IPS DF 6.9 (cell line): ENCODE measurements around the gene ZBTB49.

Experiments used
- DNase-seq: peaks from one replicate; pipeline ENCODE4 v3.0.0-alpha.2; 2013; ENCODE audit warnings: low read depth, low spot score
- H3K27ac ChIP-seq: one replicate; pipeline ENCODE4 v1.5.1; 2013; ENCODE audit warnings: low read length, control low read depth
- H3K27me3 ChIP-seq: 2 replicates; pipeline ENCODE4 v1.6.1; 2013; ENCODE audit warnings: mild to moderate bottlenecking, low read length; ENCODE audit not compliant: control insufficient read depth, insufficient read depth
- H3K36me3 ChIP-seq: 2 replicates; pipeline ENCODE4 v1.6.1; 2013; ENCODE audit warnings: low read length; ENCODE audit not compliant: control insufficient read depth, insufficient read depth
- H3K4me1 ChIP-seq: 2 replicates; pipeline ENCODE4 v1.6.1; 2013; ENCODE audit warnings: low read length; ENCODE audit not compliant: control insufficient read depth, insufficient read depth
- H3K4me3 ChIP-seq: 2 replicates; pipeline ENCODE4 v1.5.1; 2013; ENCODE audit warnings: mild to moderate bottlenecking, low read length
- H3K9me3 ChIP-seq: 2 replicates; pipeline ENCODE4 v1.6.1; 2013; ENCODE audit warnings: low read length, inconsistent platforms; ENCODE audit not compliant: control insufficient read depth, insufficient read depth
- WGBS: extraction: QIAGEN DNeasy Blood & Tissue Kit; methylation state at CpG from one replicate; pipeline ENCODE4 v1.1.7; 2013; ENCODE audit warnings: mixed read lengths, missing lambda C conversion rate; ENCODE audit not compliant: insufficient read length, insufficient coverage; 5-methylcytosine and 5-hydroxymethylcytosine counted together

ZBTB49 gene

DNA sequence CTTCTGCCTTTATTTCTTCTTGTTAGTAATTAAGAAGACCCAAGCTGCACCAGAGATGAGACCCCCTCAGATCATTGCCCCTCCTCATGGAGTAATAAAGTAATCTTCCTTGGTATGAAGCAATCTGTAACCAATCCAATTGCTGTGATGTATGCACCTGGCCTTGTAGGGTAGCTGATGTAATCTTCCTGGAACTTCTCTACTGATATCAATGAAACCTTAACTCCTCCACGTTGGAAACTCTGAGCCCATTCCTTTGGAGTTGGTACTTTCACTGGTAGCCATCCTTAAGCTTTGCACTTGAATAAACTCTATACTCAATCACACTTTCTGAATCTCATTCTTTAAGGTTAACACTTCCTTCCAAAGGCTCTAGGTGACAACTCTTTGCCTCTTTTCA, 65.3 kb downstream of the ZBTB49 start:
- Histone ChIP-seq H3K27ac (no peak overlapping the region), H3K27me3 (no peaks in the 10 kb centered on the region), H3K4me3 (no peak overlapping the region), H3K4me1 (no peaks in the 10 kb centered on the region), H3K36me3 (no peaks in the 10 kb centered on the region), H3K9me3 (no peaks in the 10 kb centered on the region)
- no peak for DNase-seq
- no CpG with 5 or more reads among the region's 1 CpG for WGBS

GRCh38 chr4:4356106-4357041, 66.3 kb downstream of the ZBTB49 start:
- no peak overlapping the region for H3K4me3 ChIP-seq
- no peaks in the 10 kb centered on the region for H3K4me1 ChIP-seq
- no peaks in the 10 kb centered on the region for H3K36me3 ChIP-seq
- DNase-seq: no peak
- WGBS: no CpG with 5 or more reads among the region's 26 CpGs
- H3K27me3 ChIP-seq: no peaks in the 10 kb centered on the region
- H3K27ac ChIP-seq: no peak overlapping the region
- no peaks in the 10 kb centered on the region for H3K9me3 ChIP-seq

DNA sequence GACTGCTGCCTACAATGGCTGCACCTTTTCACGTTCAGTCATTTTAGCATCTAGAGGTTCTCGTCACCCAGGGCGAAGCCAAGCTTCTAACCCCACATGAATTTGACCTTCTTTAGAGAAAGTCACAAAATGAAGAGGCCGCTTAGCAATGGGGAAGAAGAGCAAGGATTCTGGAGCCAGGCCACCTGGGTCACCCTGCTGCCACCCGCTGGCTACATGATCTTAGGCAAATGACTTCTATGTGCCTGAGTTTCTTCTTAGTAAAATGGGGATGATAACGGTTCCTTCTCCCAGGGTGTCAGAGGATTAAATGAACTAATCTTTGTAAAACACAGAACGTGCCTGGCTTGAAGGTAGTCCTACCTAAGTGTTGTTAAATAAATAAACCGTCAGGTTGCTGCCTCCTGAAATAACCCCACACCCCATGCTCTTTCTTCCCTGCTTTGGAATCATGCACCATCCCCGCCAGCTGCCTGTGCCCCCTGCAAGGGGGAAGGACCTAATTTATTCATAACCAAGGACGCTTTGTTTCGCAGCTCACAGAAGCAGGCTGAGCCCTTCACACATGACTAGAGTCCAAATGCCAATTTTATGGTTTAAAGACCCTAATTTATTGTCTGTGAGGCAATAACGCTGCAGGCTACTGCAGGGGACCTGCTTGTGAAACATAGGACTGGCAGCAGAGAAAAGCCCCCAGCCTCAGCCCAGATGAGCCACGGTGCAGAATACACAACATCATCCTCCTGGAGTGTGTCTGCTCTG, 68.2 kb downstream of the ZBTB49 start:
- Histone ChIP-seq H3K36me3 (no peaks in the 10 kb centered on the region), H3K4me3 (no peak overlapping the region), H3K4me1 (no peaks in the 10 kb centered on the region), H3K9me3 (no peaks in the 10 kb centered on the region), H3K27me3 (no peaks in the 10 kb centered on the region), H3K27ac (no peak overlapping the region)
- WGBS: no CpG with 5 or more reads among the region's 13 CpGs
- no peak for DNase-seq

DNA sequence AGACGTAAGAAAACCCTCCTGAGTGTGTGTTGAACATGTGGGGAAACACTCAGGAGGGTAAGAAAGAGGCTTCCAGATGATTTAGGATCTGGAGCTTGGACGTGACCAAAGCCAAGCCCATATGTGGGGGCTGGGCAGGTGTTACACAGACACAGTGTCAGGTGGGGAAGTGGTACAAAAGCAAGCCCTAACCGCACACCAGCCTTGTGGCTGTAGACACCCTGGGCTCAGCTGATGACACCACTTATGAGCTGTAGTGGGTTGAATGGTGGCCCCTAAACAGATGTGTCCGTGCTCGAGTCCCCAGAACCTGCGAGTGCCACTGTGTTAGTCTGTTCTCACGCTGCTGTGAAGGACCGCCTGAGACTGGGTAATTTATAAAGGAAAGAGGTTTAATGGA, 71.8 kb downstream of the ZBTB49 start:
- WGBS: no CpG with 5 or more reads among the region's 8 CpGs
- no peak for DNase-seq

GRCh38 chr4:4362991-4363697, 73.1 kb downstream of the ZBTB49 start:
- Histone ChIP-seq H3K36me3 (no peaks in the 10 kb centered on the region), H3K27ac (no peak overlapping the region), H3K9me3 (no peaks in the 10 kb centered on the region), H3K4me3 (no peak overlapping the region), H3K4me1 (no peaks in the 10 kb centered on the region), H3K27me3 (no peaks in the 10 kb centered on the region)
- no peak for DNase-seq
- WGBS: no CpG with 5 or more reads among the region's 16 CpGs

More for the DNA sequence above, 71.8 kb downstream of the ZBTB49 start:
- no peaks in the 10 kb centered on the region for H3K9me3 ChIP-seq
- no peaks in the 10 kb centered on the region for H3K36me3 ChIP-seq
- H3K4me1 ChIP-seq: no peaks in the 10 kb centered on the region
- no peak overlapping the region for H3K4me3 ChIP-seq
- H3K27me3 ChIP-seq: no peaks in the 10 kb centered on the region
- H3K27ac ChIP-seq: no peak overlapping the region

DNA sequence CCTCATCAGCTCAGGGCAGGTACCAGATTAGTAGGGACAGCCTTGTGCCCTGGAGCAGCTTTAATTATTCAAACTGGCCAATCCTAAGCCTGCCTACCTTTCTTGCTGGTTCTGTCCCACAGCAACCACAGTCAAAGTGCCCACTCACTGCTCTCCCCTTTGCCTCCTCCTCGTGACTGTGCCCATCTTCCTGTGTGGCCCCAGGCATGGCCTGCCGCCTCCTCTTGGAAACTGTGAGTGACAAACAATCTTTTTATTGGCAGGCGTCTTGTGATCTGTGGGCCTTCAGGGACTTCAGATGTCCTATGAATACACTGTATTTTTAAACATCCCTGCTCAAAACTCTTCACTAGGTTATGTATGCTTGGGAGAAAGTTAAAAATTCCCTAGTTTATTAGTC, 74.0 kb downstream of the ZBTB49 start:
- Histone ChIP-seq H3K4me1 (no peaks in the 10 kb centered on the region), H3K9me3 (no peaks in the 10 kb centered on the region), H3K4me3 (no peak overlapping the region), H3K36me3 (no peaks in the 10 kb centered on the region), H3K27me3 (no peaks in the 10 kb centered on the region), H3K27ac (no peak overlapping the region)
- WGBS: no CpG with 5 or more reads among the region's 3 CpGs
- DNase-seq: no peak

- WGBS: no CpG with 5 or more reads among the region's 9 CpGs
- Histone ChIP-seq H3K27ac (no peak overlapping the region), H3K4me3 (no peak overlapping the region), H3K9me3 (no peaks in the 10 kb centered on the region), H3K4me1 (no peaks in the 10 kb centered on the region), H3K27me3 (no peaks in the 10 kb centered on the region), H3K36me3 (no peaks in the 10 kb centered on the region)
- DNase-seq: no peak
Measured at GRCh38 chr4:4364486-4365208, 74.6 kb downstream of the ZBTB49 start.

DNA sequence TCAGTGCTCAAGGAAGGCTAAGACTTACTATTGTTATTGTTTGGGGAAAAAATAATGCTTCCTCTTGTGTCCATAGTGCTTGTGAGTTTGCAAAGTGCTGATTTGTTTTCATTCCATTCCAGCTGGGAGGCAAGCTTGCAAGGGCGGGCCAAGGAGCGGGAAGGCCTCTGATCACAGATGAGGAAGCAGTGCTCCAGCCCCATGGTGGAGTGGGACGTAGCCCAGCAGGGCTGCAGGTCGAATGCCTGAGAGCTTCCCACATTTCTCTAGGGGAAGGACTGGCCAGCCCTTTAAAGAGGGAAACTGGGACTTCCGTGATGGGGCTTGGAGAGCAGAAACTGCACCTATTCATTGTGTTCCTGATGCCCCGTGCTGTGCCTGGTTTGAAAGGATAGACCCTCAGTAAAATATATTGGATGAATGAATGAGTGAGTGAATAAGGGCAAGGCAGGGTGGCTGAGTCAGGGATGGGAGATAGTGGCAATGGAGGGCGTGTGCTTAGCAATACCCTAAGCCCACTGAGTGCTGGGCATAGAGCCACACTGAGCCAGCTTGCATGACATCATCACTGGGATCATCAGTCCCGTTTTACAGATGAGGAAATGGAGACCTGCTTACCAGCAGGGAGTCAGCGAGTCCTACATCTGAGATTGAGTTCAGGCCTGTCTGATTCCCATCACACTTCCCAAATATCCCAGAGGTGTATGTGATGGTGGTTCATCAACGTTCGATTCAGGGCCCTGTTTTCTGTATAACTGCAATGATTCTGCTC, 78.9 kb downstream of the ZBTB49 start:
- H3K27ac ChIP-seq: no peak overlapping the region
- WGBS: no CpG with 5 or more reads among the region's 11 CpGs

More for the DNA sequence above, 78.9 kb downstream of the ZBTB49 start:
- Histone ChIP-seq H3K4me1 (no peaks in the 10 kb centered on the region), H3K36me3 (no peaks in the 10 kb centered on the region), H3K27me3 (no peaks in the 10 kb centered on the region), H3K9me3 (no peaks in the 10 kb centered on the region), H3K4me3 (no peak overlapping the region)
- no peak for DNase-seq
